Mesodermal cell (in vitro differentiated cells): ENCODE results near the gene GLT8D1.
"Not testable (repeated sequence)": the region's sequence is repeated elsewhere in the genome, so short reads cannot be mapped to it uniquely, and the experiment has no call there.

ENCODE experiments used
- H3K27ac ChIP-seq: 2 replicates; pipeline ENCODE4 v1.7.0; 2013; ENCODE audit warnings: mild to moderate bottlenecking, low read depth, low read length, moderate library complexity; ENCODE audit not compliant: severe bottlenecking
- H3K36me3 ChIP-seq: 2 replicates; pipeline ENCODE4 v1.7.1; 2013; ENCODE audit warnings: mild to moderate bottlenecking, low read length, moderate library complexity; ENCODE audit not compliant: control insufficient read depth, insufficient read depth
- H3K4me1 ChIP-seq: one replicate; pipeline ENCODE4 v1.7.1; 2013; ENCODE audit warnings: mild to moderate bottlenecking, low read length; ENCODE audit not compliant: insufficient read depth, control insufficient read depth, poor library complexity, severe bottlenecking
- H3K4me3 ChIP-seq: 2 replicates; pipeline ENCODE4 v1.7.0; 2013; ENCODE audit warnings: low read length, control low read depth, mild to moderate bottlenecking; ENCODE audit not compliant: insufficient read depth, poor library complexity, severe bottlenecking; ENCODE audit errors: extremely low read depth
- H3K9me3 ChIP-seq: 2 replicates; pipeline ENCODE4 v1.7.1; 2013; ENCODE audit warnings: mild to moderate bottlenecking, low read length, moderate library complexity; ENCODE audit not compliant: control insufficient read depth
- WGBS, 2 experiments: methylation state at CpG; one replicate each; pipeline ENCODE4 v1.1.5; 2013; ENCODE audit warnings: missing lambda C conversion rate in 2 of 2; ENCODE audit not compliant: insufficient coverage in 2 of 2; 5-methylcytosine and 5-hydroxymethylcytosine counted together

Gene GLT8D1

GRCh38 chr3:52728753-52729152 is 23.2 kb upstream of the GLT8D1 start:
- 75% methylated on average over 2 of the region's 3 CpGs; no CpG with 5 or more reads in 1 of the 2 experiments for WGBS, 2 experiments
- H3K36me3 ChIP-seq: peaks cover 47% of the 10 kb centered on the region
- H3K4me3 ChIP-seq, H3K27ac ChIP-seq, H3K4me1 ChIP-seq: not testable (repeated sequence)
- peaks cover 10% of the 10 kb centered on the region for H3K9me3 ChIP-seq

DNA sequence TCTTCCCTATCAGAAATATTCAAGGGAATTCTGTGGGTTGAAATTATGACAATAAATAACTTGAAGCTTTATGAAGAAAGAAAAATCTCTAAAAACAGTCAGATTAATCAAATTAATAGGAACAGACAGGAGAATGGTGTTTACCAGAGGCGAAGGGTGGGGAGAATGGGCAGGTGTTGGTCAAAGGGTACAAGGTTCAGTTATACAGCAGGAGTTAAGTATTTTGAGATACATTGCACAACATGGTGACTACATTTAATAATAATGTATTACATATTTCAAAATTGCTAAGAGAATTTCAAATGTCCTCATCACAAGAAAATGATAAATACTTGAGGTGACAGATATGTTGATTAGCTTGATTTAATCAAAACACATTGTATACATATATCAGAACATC is 18.9 kb upstream of the GLT8D1 start:
- Histone ChIP-seq H3K4me1 (no peaks in the 10 kb centered on the region), H3K27ac (no peak overlapping the region), H3K4me3 (no peak overlapping the region), H3K36me3 (peaks cover 22% of the 10 kb centered on the region), H3K9me3 (no peaks in the 10 kb centered on the region)
- WGBS, 2 experiments: no CpG with 5 or more reads among the region's 1 CpG

DNA sequence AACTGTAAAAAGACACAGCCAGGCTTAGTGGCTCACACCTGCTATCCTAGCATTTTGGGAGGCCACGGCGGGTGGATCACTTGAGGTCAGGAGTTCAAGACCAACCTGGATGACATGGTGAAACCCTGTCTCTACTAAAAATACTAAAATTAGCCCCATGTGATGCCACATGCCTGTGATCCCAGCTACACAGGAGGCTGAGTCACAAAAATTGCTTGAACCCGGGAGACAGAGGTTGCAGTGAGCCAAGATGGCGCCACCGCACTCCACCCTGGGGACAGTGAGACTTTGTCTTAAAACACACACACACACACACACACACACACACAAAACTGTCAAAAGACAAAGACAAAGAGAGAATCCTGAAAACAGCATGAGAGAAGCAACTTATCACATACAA is 18.3 kb upstream of the GLT8D1 start:
- WGBS, 2 experiments: 95 to 97% methylated on average over 2 to 3 of the region's 5 CpGs
- no peak overlapping the region for H3K27ac ChIP-seq
- H3K4me1 ChIP-seq: no peaks in the 10 kb centered on the region
- no peak overlapping the region for H3K4me3 ChIP-seq
- peaks cover 27% of the 10 kb centered on the region for H3K36me3 ChIP-seq
- H3K9me3 ChIP-seq: no peaks in the 10 kb centered on the region

DNA sequence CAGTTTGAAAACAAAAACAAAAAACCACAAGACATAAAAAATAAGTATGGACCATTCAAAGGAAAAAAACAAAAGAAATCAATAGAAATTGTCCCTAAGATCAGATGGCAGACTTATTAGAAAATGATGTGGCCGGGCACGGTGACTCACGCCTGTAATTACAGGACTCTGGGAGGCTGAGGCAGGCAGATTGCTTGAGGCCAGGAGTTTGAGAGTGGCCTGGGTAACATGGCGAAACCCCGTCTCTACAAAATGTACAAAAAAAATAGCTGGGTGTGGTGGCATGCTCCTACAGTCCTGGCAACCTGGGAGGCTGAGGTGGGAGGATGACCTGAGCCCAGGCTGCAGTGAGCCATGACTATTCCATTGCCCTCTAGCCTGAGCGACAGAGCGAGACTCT is 16.9 kb upstream of the GLT8D1 start:
- 94 to 97% methylated on average over 7 of the region's 7 CpGs for WGBS, 2 experiments
- H3K4me1 ChIP-seq: no peaks in the 10 kb centered on the region
- H3K36me3 ChIP-seq: peaks cover 28% of the 10 kb centered on the region

GRCh38 chr3:52721730-52722008 is 16.1 kb upstream of the GLT8D1 start:
- H3K36me3 ChIP-seq: peaks cover 25% of the 10 kb centered on the region
- H3K4me1 ChIP-seq: no peaks in the 10 kb centered on the region
- H3K4me3 ChIP-seq: no peak overlapping the region
- H3K27ac ChIP-seq: no peak overlapping the region
- H3K9me3 ChIP-seq: no peaks in the 10 kb centered on the region
- WGBS, 2 experiments: 92 to 100% methylated on average over 1 of the region's 1 CpG

More for the DNA sequence above, 16.9 kb upstream of the GLT8D1 start:
- Histone ChIP-seq H3K4me3 (no peak overlapping the region), H3K9me3 (no peaks in the 10 kb centered on the region), H3K27ac (no peak overlapping the region)

GRCh38 chr3:52721002-52721729 is 15.6 kb upstream of the GLT8D1 start:
- H3K27ac ChIP-seq: no peak overlapping the region
- 90 to 96% methylated on average over 3 to 5 of the region's 6 CpGs for whole genome bisulfite sequencing, 2 experiments
- peaks cover 25% of the 10 kb centered on the region for H3K36me3 ChIP-seq
- no peaks in the 10 kb centered on the region for H3K9me3 ChIP-seq
- H3K4me3 ChIP-seq: no peak overlapping the region
- H3K4me1 ChIP-seq: no peaks in the 10 kb centered on the region

DNA sequence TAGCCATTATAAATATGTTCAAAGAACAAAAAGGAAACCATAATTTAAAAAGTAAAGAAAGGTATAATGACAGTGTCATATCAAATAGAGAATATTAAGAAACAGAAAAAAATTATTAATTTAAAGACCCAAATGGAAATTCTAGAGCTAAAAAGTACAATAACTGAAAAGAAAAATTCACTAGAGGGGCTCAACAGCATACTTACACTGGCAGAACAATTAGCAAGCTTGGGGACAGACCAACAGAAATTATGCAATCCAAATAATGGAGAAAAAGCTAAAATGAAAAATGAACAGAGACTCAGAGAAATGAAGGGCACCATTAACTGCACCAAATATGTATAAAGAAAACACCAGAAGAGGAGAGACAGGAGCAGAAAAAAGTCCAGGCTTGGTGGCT is 14.0 kb upstream of the GLT8D1 start:
- Histone ChIP-seq H3K9me3 (no peaks in the 10 kb centered on the region), H3K36me3 (peaks cover 25% of the 10 kb centered on the region)

GRCh38 chr3:52715714-52716305 is 10.2 kb upstream of the GLT8D1 start:
- no peaks in the 10 kb centered on the region for H3K9me3 ChIP-seq
- no peaks in the 10 kb centered on the region for H3K4me1 ChIP-seq
- H3K4me3 ChIP-seq: no peak overlapping the region
- WGBS, 2 experiments: 92 to 96% methylated on average over 4 to 7 of the region's 11 CpGs
- H3K36me3 ChIP-seq: peaks cover 24% of the 10 kb centered on the region
- no peak overlapping the region for H3K27ac ChIP-seq

More for the DNA sequence above, 14.0 kb upstream of the GLT8D1 start:
- no peak overlapping the region for H3K27ac ChIP-seq
- H3K4me3 ChIP-seq: no peak overlapping the region
- H3K4me1 ChIP-seq: no peaks in the 10 kb centered on the region

- Histone ChIP-seq H3K4me1 (no peaks in the 10 kb centered on the region), H3K9me3 (no peaks in the 10 kb centered on the region), H3K27ac (no peak overlapping the region), H3K36me3 (peaks cover 34% of the 10 kb centered on the region), H3K4me3 (no peak overlapping the region)
- 50 to 53% methylated on average over 20 to 30 of the region's 39 CpGs for WGBS, 2 experiments
Observed at GRCh38 chr3:52714335-52715302, 9.0 kb upstream of the GLT8D1 start.

DNA sequence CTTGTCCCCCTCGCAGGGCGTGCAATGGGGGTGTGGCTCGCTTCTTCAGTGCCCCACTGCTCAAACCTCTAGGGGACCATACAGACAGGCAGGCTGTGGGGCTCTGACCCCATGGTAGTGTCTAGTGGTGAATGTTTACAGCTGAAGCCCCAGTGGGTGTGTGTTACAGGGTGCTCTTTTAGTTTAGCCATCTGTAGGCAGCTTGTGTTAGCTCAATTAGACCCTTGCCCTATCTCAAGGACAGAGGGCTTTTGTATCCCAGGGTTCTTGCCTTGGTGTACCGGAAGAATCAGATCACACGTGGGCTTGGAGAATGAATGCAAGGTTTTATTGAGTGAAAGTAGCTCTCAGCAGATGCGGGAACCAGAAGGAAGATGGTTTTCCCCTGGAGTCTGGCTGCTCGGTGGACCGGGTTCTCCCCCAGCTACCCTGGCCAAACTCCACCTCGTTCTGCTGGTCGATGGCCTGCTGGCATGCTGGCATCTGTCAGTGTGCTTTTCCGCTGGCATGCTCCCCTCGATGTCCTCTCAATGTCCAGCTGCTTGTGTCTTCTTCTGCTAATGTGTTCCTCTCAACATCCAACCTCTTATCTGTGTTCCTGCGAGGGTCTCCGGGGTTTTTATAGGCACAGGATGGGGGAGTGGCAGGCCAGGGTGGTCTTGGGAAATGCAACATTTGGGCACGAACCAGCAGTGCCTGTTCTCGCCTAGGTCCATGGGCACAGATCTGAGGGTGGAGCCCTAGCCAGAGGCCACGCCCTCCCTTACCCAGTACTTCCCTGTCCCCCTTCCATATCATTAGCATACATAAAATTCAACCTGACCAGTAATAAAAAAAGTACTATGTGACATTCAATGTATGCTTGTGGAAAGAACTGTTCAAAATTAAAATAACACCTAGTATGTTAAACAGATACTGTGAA is 7.0 kb upstream of the GLT8D1 start:
- Histone ChIP-seq H3K4me3 (no peak overlapping the region), H3K36me3 (peaks cover 40% of the 10 kb centered on the region), H3K9me3 (no peaks in the 10 kb centered on the region), H3K4me1 (no peaks in the 10 kb centered on the region), H3K27ac (no peak overlapping the region)
- WGBS, 2 experiments: 97 to 99% methylated on average over 9 of the region's 17 CpGs
